Measurements from ENCODE around the gene SLC19A1.

The SLC19A1 gene

GRCh38 chr21:45516071-45516670 lies 26.1 kb downstream of the SLC19A1 start:
- DNase-seq: no peak

GRCh38 chr21:45515241-45516061 lies 26.8 kb downstream of the SLC19A1 start:
- no peak for DNase-seq

- no peak for DNase-seq
Measured at GRCh38 chr21:45514311-45515021, 27.8 kb downstream of the SLC19A1 start.

GRCh38 chr21:45513741-45514310 lies 28.4 kb downstream of the SLC19A1 start:
- no peak for DNase-seq

- DNase-seq: no peak
Measured at GRCh38 chr21:45513003-45513717, 29.1 kb downstream of the SLC19A1 start.

- no peak for DNase-seq
Measured at GRCh38 chr21:45512626-45513002, 29.6 kb downstream of the SLC19A1 start.

- DNase-seq: no peak
Measured at GRCh38 chr21:45511661-45512431, 30.4 kb downstream of the SLC19A1 start.

- no peak for DNase-seq
Measured at GRCh38 chr21:45511007-45511406, 31.2 kb downstream of the SLC19A1 start.

GRCh38 chr21:45510466-45510955 lies 31.7 kb downstream of the SLC19A1 start:
- DNase-seq: no peak

GRCh38 chr21:45509566-45510465 lies 32.4 kb downstream of the SLC19A1 start:
- DNase-seq: no peak

GRCh38 chr21:45508607-45509565 lies 33.4 kb downstream of the SLC19A1 start:
- DNase-seq: no peak

GRCh38 chr21:45507888-45508508 lies 34.2 kb downstream of the SLC19A1 start:
- DNase-seq: no peak

- no peak for DNase-seq
Measured at GRCh38 chr21:45507523-45507875, 34.7 kb downstream of the SLC19A1 start.

GRCh38 chr21:45506836-45507522 lies 35.3 kb downstream of the SLC19A1 start:
- DNase-seq: no peak

- DNase-seq: no peak
Measured at GRCh38 chr21:45506241-45506817, 35.9 kb downstream of the SLC19A1 start.

- DNase-seq: no peak
Measured at GRCh38 chr21:45505416-45506021, 36.7 kb downstream of the SLC19A1 start.

- no peak for DNase-seq
Measured at GRCh38 chr21:45504516-45505415, 37.5 kb downstream of the SLC19A1 start.

All from HCEC 1CT (cell line).